Right lobe of liver (tissue), 6 donors: ENCODE measurements around the gene CUTC. TPM values are rescaled to one million over a fixed set of nuclear protein-coding genes. Genes with fewer than 3 reads are reported as not detected.
A peak's percentile ranks its signal among the peaks of the same experiment; 100 is the strongest.

Source experiments
- ATAC-seq, 4 donors: fragments of 200-7000 bp; cut with Tn5 transposase; one replicate each; pipeline ENCODE4 v1.9.1; 2020; ENCODE audit warnings: mild to moderate bottlenecking in 4 of 4, moderate library complexity in 4 of 4
- DNase-seq, 3 donors: peaks; one replicate each; pipeline ENCODE4 v3.0.0-alpha.2; 2020
- H3K27ac ChIP-seq, 3 donors: fragments of 200-600 bp; one replicate each; pipeline ENCODE4 v1.8.0; 2022
- H3K27me3 ChIP-seq, 2 donors: fragments of 200-600 bp; one replicate each; pipeline ENCODE4 v1.8.0; 2022
- H3K36me3 ChIP-seq, 4 donors: fragments of 200-600 bp; sonication (generic) in 1 of 4; one replicate each; pipeline versions ENCODE4 v1.5.1 to v1.8.0; 2017 to 2022; ENCODE audit warnings: control low read depth in 1 of 4
- H3K4me1 ChIP-seq, 4 donors: fragments of 200-600 bp; sonication (generic) in 1 of 4; one replicate each; pipeline versions ENCODE4 v1.5.1 to v1.8.0; 2017 to 2022; ENCODE audit warnings: control low read depth in 1 of 4
- H3K4me3 ChIP-seq, 3 donors: fragments of 200-600 bp; one replicate each; pipeline ENCODE4 v1.8.0; 2022
- H3K9me3 ChIP-seq, 4 donors: fragments of 200-600 bp; sonication (generic) in 1 of 4; one replicate each; pipeline versions ENCODE4 v1.5.1 to v1.8.0; 2017 to 2022; ENCODE audit warnings: control low read depth in 1 of 4
- CTCF ChIP-seq, 4 donors: fragments of 200-600 bp in 3 of 4; fragments of 450-650 bp in 1 of 4; IDR thresholded peaks; one replicate each; pipeline versions ENCODE4 v1.5.1 to v1.8.0; 2016 to 2022; ENCODE audit warnings: antibody characterized with exemption in 4 of 4, mild to moderate bottlenecking in 2 of 4
- POLR2A ChIP-seq: fragments of 450-650 bp; IDR thresholded peaks from one replicate; pipeline ENCODE4 v1.6.1; 2017; ENCODE audit warnings: antibody characterized with exemption, mild to moderate bottlenecking
- WGBS: methylation state at CpG from one replicate; pipeline ENCODE4 v1.1.6; 2018; ENCODE audit warnings: low coverage, low lambda C conversion rate; ENCODE audit not compliant: insufficient coverage; ENCODE audit errors: missing lambda C conversion rate; 5-methylcytosine and 5-hydroxymethylcytosine counted together
- intact Hi-C, 2 donors: fragments of 100-400 bp; cut with DNase I; formaldehyde crosslinking; loops; one replicate each; pipeline versions ENCODE4 v1.11.2 to v1.14.1; 2022
- total RNA-seq, 6 experiments: library from RNA; depleted of rRNA in 2 of 6; stranded (reverse); fragments of >200 nt in 2 of 6; fragmentation: NEBNext Ultra II Directional in 3 of 6; extraction: Animal tissue kit (Norgen Biotek cat#: 25700) in 3 of 6; gene quantifications; one replicate each; pipeline versions ENCODE4 v1.1.0 to v1.2.4, GENCODE V29; 2016 to 2023
- donor health status: DM: no; HTN: yes; CAD: no.
- donor health status: DM: no; HTN: no; CAD: no.
- donor health status: DM: no; HTN: no; CAD: no.
- donor health status: DM: no; HTN: yes; CAD: no.
- donor health status: DM: no; HTN: yes; CAD: no.

CUTC gene
- total RNA-seq, 6 experiments from 2014 or later = 10.2 to 22.8 (median 15.8) TPM

- no peaks in the 10 kb centered on the region for H3K4me1 ChIP-seq
- peak in 1 of 4 donors; percentile 5 for ATAC-seq
- no peak overlapping the region for H3K27ac ChIP-seq
- no peak overlapping the region for H3K4me3 ChIP-seq
- no peak for TF ChIP-seq POLR2A
- TF ChIP-seq CTCF (IDR thresholded peaks at IDR 0.05) = no peak
- 95% methylated on average over 3 of the region's 4 CpGs for WGBS
- DNase-seq = no peak
- H3K9me3 ChIP-seq = no peaks in the 10 kb centered on the region
- intact Hi-C loops = no loop called here
- H3K27me3 ChIP-seq = no peaks in the 10 kb centered on the region
- H3K36me3 ChIP-seq = peaks cover 0 to 100% (median 61%) of the 10 kb centered on the region in 4 donors
Measured at GRCh38 chr10:99799613-99800012, 67.6 kb downstream of the CUTC start.

GRCh38 chr10:99804471-99804870 lies 72.4 kb downstream of the CUTC start:
- WGBS = 92% methylated on average over 3 of the region's 3 CpGs

GRCh38 chr10:99805190-99805589 lies 73.2 kb downstream of the CUTC start:
- Histone ChIP-seq H3K36me3 (peaks cover 3 to 99% (median 57%) of the 10 kb centered on the region in 4 donors), H3K9me3 (no peaks in the 10 kb centered on the region), H3K27me3 (no peaks in the 10 kb centered on the region), H3K4me1 (no peaks in the 10 kb centered on the region), H3K4me3 (no peak overlapping the region), H3K27ac (no peak overlapping the region)
- ATAC-seq = no peak
- intact Hi-C loops = no loop called here
- no peak for DNase-seq
- 85% methylated on average over 5 of the region's 5 CpGs for WGBS
- TF ChIP-seq POLR2A = no peak

More at GRCh38 chr10:99804471-99804870, 72.4 kb downstream of the CUTC start:
- ATAC-seq (no peak), DNase-seq (no peak)
- H3K4me1 ChIP-seq = no peaks in the 10 kb centered on the region
- no peaks in the 10 kb centered on the region for H3K9me3 ChIP-seq
- H3K27ac ChIP-seq = no peak overlapping the region
- no peaks in the 10 kb centered on the region for H3K27me3 ChIP-seq
- TF ChIP-seq CTCF (IDR thresholded peaks at IDR 0.05) (no peak), POLR2A (no peak)
- no peak overlapping the region for H3K4me3 ChIP-seq
- intact Hi-C loops = no loop called here
- peaks cover 3 to 99% (median 59%) of the 10 kb centered on the region in 4 donors for H3K36me3 ChIP-seq

Other genes starting within 250 kb of the CUTC start
- gene NKX2-3, start 199.3 kb upstream of the CUTC start, total RNA-seq = under 1 TPM in 1 of 6 experiments, not detected in 5; 0.18 TPM
- gene SLC25A28, start 111.8 kb upstream of the CUTC start, total RNA-seq = 10 to 100 TPM; 17.1 to 33.8 (median 23.4) TPM
- 10 to 100 TPM in 5 of 6 experiments, 1 to 10 TPM in 1; 7.5 to 16.5 (median 10.8) TPM for gene ENTPD7, start 72.7 kb upstream of the CUTC start, total RNA-seq
- gene COX15, start 107 bp upstream of the CUTC start, total RNA-seq = 10 to 100 TPM; 22.4 to 29.0 (median 23.4) TPM
- 100 to 1,000 TPM; 136 to 372 (median 156) TPM for gene ABCC2, start 50.4 kb downstream of the CUTC start, total RNA-seq